ENCODE results near the gene MYRFL.
"Not testable (repeated sequence)": the region's sequence is repeated elsewhere in the genome, so short reads cannot be mapped to it uniquely, and the experiment has no call there.

The MYRFL gene

GRCh38 chr12:69824966-69825560, at the start of gene MYRFL:
Gene MYRFL (plus strand): TSS chr12:69825227. CDS start chr12:69825518, 291 bp downstream.
- no peak for DNase-seq

- peak in 2 of 56 donors; percentile 1 to 2 for DNase-seq
Measured at GRCh38 chr12:69779928-69780327, 45.1 kb upstream of the MYRFL start.

GRCh38 chr12:69783365-69783764, 41.7 kb upstream of the MYRFL start:
- no peak for DNase-seq

GRCh38 chr12:69789351-69789750, 35.7 kb upstream of the MYRFL start:
- no peak for DNase-seq

GRCh38 chr12:69792533-69792932, 32.5 kb upstream of the MYRFL start:
- no peak for DNase-seq

- DNase-seq: not testable (repeated sequence)
Measured at GRCh38 chr12:69807101-69807897, 17.7 kb upstream of the MYRFL start.

GRCh38 chr12:69810870-69811498, 14.0 kb upstream of the MYRFL start:
- no peak for DNase-seq

GRCh38 chr12:69816082-69816481, 8.9 kb upstream of the MYRFL start:
- no peak for DNase-seq

GRCh38 chr12:69821032-69821455, 4.0 kb upstream of the MYRFL start:
- DNase-seq: no peak

GRCh38 chr12:69821456-69822159, 3.4 kb upstream of the MYRFL start:
- DNase-seq: peak in 12 of 56 donors; percentile 4 to 62 (median 40)

- no peak for DNase-seq
Measured at GRCh38 chr12:69822201-69822860, 2.7 kb upstream of the MYRFL start.

- DNase-seq: no peak
Measured at GRCh38 chr12:69824028-69824427, 999 bp upstream of the MYRFL start.

- DNase-seq: no peak
Measured at GRCh38 chr12:69828897-69829296, 3.9 kb downstream of the MYRFL start.

GRCh38 chr12:69833696-69834095, 8.7 kb downstream of the MYRFL start:
- DNase-seq: no peak

GRCh38 chr12:69834147-69834546, 9.1 kb downstream of the MYRFL start:
- no peak for DNase-seq

GRCh38 chr12:69834576-69834975, 9.5 kb downstream of the MYRFL start:
- DNase-seq: no peak

GRCh38 chr12:69835081-69835480, 10.1 kb downstream of the MYRFL start:
- DNase-seq: no peak

- DNase-seq: no peak
Measured at GRCh38 chr12:69836015-69836414, 11.0 kb downstream of the MYRFL start.

- DNase-seq: peak in 11 of 56 donors; percentile 8 to 25 (median 12)
Measured at GRCh38 chr12:69837191-69837590, 12.2 kb downstream of the MYRFL start.

GRCh38 chr12:69837657-69838415, 12.8 kb downstream of the MYRFL start:
- no peak for DNase-seq
